GM11168 (cell line): Measurements from ENCODE around the gene TBX15.

Experiments
- in situ Hi-C: fragments of 300-500 bp; cut with MboI; formaldehyde crosslinking; loops from one replicate; pipeline ENCODE4 v1.12.0; 2022; ENCODE audit warnings: low sequenced_read_pairs; ENCODE audit not compliant: unreplicated experiment

The TBX15 gene

DNA sequence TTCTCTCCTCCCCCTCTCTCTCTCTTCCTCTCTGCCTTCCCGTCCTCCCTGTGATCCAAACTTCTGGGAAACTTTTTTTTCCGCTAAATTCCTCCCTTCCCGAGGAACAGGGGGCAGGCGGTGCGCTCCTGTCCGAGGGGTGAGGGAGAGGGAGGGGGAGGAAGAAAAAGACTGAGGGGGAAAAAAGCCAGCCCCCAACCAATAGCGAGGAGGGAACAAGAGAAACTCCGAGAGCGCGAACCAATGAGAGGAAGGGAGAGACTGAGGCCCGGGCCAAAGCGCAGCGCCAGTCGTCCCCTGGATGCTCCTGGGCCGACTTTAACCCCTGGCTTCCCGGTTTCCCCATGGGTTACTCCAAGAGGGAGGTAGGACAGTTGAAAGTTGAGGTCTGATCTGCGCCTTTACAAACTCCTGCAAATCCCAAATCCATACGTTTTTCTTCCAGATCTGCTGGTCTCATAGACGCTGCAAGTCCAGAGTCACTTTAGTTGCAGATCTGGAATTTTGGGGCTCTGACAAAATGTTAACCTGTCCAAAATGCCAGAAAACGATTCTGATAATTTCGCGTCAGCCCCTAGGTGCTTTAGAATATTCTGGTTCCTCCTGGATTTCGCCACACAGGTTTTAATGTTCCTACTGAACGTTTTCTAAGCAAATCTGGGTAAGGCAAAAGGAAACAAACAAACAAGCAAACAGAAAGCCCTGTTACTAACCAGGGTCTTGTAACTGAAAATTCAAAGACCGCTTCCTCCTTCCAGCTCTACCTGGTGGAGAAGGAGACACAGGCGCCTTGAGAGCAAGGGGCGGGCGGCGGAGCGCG lies at the start of gene TBX15:
Gene TBX15, minus strand, starts transcription at position 158 of the 820 bp plus-strand sequence. CDS start 548 bp downstream, outside the sequence.
- in situ Hi-C loops, result no loop called here

DNA sequence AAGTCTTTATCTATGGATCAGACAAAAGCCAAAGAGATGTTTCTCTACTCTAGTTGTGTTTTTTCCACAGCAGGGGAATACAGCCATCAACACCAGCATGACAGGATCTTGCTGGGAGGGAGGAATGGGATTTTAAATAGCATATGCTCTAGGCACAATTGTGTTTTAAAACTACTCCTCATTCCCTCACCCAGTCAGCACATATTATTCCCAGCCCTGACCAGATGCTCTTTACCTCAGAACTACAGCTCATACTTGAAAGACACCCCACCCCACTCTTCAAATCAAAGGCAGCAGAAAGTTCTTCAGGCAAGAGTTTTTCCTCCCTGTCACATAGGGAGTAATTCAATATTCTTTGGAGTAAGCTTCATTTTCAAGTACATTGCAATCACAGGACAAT lies 46.2 kb upstream of the TBX15 start:
- in situ Hi-C loops, result no loop called here

DNA sequence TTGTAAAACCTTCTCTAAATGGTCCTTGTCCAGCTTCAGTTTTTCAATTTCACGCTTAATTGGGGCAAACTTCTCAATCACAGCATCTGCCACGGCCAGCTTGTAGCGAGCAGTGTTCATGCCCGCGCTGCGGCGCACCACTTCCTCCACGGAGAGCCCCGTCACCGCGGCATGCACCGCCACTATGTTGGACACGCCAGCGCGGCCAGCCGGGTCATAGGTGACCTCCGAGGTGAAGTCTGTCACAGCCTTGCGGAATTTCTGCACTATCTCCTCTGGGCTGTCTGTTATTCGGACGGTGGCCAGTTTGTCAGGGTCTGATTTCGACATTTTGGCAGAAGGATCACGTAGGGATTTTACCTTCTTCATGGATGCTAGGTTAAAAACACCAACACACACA lies 44.8 kb upstream of the TBX15 start:
- in situ Hi-C loops, result no loop called here

DNA sequence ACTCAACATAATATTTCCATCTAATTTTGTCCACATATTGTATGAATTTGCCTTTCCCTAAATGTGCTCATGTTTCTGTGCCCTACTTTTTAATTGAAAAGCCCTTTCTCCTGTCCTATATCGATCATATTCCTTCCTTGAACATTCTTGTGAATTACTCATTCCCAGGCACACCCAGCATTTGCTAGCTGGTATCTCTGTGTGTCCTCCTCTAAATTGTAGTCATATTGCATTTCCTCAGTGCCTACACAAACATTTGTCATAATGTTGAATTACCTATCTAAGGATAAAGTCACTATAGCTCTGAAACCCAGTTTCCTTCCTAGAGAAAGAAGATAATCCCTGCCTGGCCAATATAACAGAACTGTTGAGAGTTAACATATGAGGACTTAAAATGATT lies 39.6 kb upstream of the TBX15 start:
- in situ Hi-C loops, result no loop called here

DNA sequence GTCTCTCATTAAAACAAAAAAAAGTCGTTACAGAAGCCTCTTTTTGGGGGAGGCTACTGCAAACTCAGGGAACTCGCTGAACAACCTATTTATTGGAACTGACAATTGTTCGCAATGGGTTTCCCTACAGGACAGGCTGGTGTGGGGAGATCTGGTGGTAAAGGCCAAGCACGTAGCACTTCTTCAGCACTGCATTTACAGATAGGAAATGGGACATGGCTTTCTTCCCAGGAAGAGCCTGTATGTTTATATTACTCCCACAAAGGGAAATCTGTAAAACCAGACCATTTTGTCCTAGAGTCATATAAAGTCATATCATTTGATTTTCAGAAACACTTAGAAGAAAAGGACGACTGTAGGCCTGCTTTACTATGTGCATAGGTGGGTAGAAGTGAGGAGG lies 38.8 kb upstream of the TBX15 start:
- in situ Hi-C loops, result no loop called here

DNA sequence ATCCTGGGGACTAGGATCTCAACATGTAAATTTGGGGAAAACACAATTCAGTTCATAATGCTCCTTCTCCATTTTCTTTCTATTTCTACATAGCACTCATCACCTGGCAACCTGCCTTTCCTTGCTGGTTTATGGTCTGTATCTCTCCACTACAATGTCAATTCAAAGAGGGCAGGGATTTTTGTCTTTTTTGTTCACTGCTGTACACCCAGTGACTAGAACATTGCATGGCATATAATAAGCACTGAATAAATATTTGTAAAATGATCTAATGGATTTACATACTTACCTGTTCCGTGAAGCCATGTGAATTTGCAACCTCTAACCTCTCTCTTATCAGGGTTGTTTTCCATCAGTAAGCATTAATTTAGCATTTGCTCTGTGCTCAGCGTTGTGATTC lies 27.4 kb upstream of the TBX15 start:
- in situ Hi-C loops, result loop anchor here (25.0 kb wide), 1 partner anchor 853 kb away; no protein-coding TSS in a partner anchor

DNA sequence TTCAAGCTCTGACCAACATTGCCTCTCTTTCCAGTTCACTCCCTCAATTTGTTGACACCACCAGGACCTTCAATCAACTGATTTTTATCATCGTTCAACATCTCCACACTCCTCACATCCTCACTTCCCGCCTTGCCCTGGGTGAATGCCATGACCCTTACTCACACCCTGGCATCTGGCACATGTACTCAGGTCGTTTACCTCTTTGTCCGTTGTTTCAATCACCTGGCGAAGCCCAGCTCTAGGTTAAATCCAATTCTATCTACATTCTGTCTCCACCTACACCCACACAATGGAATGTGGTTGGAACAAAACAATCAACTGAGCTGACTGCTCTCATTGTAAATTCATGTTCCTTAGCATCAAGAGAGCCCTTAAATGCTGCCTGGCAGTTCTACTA lies 24.2 kb upstream of the TBX15 start:
- in situ Hi-C loops, result loop anchor here (25.0 kb wide), 1 partner anchor 850 kb away; no protein-coding TSS in a partner anchor

DNA sequence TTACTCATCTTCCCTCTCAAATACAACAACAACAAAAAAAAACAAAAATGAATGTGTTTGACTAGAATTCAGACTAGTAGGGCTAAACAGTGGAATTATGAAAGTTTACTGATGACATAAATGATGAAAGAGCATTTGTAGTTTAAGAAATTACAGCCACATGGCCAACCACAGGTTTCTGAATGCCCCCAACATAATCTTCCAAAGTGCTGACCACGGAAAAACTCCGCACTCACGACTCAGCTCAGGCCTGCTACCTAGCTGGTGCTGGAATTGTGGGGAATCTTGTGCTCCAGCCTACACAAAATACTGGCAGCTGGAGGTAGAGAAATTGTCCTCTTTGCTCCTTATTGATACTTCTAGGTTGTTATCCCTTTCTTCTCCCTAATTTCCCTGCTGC lies 23.6 kb upstream of the TBX15 start:
- in situ Hi-C loops, result loop anchor here (25.0 kb wide), 1 partner anchor 849 kb away; no protein-coding TSS in a partner anchor

DNA sequence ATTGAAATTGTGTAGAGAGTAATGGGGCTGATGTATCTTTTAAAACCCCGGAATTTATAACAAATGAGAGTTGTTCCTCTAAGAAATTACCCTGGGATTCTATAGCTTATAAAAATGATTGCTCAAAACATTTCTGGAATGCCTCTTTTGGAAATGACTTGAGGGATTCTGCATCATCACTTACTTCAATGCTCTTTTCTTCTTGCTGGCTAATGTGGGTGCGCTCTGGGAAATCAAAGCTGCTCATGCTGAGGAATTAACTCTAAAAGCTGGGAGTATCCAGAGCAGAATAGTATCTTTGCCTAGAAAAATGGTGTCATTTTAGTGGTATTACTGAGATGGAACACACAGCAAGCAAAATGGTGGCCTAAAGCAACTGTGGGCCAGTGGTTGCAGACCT lies 23.0 kb upstream of the TBX15 start:
- in situ Hi-C loops, result loop anchor here (25.0 kb wide), 1 partner anchor 849 kb away; no protein-coding TSS in a partner anchor

DNA sequence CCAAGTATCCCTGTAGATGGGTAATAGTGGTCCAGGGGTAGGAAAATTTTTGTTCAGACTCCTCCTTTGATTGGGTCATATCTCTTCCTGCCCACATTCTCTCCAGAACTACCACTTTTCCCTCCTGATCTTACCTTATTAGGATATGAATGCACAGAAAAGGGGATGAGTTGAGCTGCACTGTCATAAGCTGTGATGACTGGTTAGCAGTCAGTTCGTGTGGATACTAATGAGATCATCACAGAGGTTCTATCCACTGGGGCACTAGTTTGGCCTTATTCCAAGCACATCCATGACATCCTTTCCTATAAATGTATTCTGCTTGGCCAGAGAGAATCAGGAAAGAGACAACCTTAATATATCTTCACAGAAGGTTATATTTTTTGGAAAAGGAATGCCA lies 22.1 kb upstream of the TBX15 start:
- in situ Hi-C loops, result loop anchor here (25.0 kb wide), 1 partner anchor 848 kb away; no protein-coding TSS in a partner anchor

DNA sequence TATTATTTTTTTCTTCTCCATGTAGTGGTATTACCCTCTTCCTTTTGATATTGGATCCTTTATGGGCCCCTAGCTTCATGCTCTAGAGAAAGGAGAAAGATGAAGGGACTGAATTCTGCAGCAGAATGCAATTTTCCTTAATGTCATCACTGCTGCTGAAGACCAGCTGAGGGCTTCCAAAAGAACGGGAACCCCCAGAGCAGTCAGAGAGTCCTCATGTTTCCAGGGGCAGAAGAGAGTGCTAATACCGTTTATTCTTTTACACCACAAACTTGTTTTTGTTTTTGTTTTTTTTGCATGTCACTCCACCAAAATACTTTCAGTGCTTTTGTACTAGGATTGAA lies 21.1 kb upstream of the TBX15 start:
- in situ Hi-C loops, result loop anchor here (25.0 kb wide), 1 partner anchor 847 kb away; no protein-coding TSS in a partner anchor

DNA sequence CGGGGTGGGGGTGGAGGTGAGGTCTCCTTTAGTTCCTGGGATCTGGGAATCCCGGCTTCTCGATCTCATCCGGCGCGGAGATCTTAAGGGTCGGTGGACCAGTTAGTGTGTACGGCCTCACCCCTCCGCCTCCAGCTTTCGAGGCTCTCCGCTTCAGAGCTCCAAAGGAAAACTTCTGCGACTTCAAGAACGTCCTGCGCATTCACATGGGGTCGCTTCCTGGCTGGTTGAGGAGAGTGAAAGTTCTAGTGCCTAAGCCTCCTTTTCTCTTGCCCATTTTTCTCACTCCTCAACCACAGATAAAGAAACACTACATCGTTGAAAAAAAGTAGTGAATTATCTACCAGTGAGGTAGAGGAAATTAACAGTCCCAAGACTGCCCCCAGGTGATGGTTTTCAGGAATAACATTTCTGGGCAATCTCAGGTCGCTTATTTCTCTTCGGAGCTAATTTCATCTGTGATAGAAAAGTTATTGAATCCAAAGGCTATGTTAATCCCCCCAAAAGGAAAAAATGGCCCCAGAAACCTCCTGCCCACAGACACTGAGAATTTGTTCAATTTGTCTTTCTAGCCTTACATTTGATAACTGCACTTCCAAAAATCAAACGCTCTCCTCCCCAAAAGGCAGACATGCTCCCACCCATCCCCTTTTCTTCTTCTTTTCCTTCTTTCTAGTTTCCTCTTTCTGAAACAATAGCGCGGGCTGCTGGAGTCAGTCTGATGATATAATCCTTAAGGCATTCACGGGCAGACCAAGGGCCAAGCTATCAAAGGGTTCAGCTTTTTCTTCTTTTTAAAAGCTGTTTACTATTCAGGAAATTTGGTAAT lies 20.6 kb upstream of the TBX15 start:
- in situ Hi-C loops, result loop anchor here (25.0 kb wide), 1 partner anchor 846 kb away; no protein-coding TSS in a partner anchor

DNA sequence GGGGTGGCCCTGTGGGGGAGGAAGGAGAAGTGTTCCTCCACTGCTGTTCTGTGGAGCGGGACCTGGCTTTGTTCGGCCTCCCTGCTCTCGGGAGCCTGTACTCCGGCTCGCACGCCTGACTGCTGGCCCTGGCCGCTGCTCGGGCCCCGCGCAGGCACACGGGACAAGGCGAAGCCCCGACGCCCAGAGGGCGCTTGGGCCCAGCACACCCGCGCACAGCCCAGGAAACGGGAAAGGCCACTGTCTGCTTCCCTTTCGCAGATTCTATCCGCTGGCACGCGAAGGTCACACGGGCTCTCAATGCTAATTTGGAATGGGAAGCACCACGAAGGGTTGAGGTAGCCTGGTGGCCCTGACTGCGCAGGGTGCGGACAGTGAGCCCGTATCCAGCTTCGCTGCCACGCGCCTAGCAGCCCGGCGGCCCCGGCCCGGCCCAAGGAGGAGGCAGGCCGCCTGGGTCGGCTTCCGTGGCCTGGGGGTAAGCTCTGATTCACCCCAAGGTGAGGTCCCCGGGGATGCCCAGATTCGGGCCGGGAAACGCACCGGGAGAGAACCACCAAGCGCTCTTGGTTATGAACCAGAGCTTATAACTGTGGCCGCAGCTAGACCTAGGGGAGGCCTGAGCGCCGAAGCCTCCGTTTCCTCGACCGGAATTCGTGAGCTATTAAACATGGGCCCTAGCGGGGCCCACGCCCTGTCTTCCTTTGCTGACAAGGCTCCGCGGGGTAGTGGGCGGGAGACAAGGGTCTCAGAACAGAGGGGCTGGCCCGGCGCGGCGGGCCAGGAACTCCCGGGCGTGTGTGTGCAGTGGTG lies 19.7 kb upstream of the TBX15 start:
- in situ Hi-C loops, result loop anchor here (25.0 kb wide), 1 partner anchor 846 kb away; no protein-coding TSS in a partner anchor

DNA sequence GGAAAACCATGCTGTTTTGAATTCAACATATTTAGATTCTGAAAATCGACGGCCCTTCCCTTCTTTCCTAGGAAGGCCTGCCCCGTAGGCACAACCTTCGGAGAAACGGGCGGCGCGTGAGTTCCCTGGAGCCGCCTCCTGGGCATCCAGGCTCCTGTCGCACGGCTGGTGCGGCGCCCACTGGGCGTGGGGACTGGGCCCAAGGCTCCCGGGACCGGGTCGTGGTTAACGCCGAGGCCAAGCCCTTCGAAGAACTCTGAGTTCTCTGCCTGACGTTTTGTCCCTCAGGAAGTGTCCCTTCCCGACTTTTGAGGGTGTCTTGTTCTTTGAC lies 19.2 kb upstream of the TBX15 start:
- in situ Hi-C loops, result loop anchor here (25.0 kb wide), 1 partner anchor 845 kb away; no protein-coding TSS in a partner anchor

DNA sequence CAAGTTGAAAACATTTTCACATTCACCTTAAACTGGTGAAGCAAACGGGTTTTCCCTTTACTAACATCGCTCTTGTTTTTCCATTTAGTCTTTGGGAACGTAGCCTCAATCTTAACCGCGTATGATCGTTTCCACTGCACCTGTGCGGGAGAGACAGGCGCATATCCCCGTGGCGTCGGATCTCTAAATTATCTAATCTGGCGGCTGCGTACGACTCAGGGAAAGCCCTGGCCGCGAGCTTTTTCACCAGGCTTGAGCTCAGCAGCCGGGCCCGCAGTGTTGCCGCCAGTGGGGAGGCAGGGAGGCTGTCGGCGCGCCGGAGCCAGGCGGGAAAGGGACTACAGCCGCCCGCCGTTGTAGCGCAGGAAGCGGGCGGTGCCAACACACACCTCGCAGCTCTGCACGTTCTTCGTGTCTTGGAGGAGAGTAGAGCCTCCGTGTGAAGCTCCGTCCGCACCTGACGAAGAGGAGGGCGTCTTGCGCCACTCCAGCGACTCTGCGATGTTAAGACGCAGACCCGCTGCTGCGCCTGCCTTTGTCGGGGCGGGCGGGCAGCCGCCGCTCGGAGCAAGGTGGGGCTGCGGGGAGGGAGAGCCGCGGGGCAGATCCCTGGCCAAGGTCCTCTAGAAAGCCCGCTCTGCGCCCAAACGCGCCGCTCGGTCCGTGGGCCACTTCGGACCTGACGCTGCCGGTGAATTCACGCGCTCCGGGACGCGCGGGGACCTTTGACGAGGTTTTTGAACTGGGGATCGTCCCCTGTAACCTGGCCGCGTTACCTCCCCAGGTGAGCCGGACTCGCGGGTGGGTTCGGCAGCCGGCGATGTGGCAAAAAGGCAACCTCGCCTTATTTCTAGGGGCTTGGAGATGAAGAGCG lies 18.5 kb upstream of the TBX15 start:
- in situ Hi-C loops, result loop anchor here (25.0 kb wide), 1 partner anchor 844 kb away; no protein-coding TSS in a partner anchor

DNA sequence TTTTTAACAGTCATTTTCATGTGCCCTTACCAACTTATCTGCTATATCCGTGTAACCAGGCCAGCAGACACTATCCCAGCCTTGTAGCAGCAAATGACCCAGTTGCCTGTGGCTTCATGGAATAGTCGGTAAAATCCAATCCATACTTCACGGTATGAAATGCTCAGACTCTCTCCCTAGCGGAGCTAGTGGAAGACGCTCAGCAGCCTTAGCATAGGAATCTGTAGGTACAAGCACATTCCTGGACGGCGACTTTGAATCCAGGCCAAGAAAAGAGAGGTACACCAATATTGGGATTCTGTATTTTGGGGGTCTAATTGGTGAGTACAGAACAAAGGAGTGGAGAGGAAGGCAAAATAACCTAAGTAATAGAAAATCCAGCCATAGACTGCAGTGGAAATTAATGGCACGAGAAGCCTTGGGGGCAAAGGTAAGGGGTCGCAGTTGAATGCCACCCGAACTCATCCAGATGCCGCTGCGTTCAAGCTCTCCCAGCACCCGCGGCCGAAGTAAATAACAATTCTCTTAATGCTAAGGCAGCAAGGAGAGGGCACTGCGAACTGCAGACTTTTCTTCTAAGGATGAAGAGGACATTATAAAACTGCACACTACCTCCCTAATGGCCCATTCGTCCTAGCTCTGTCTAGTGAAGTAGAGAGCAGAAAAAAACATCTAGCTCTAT lies 17.7 kb upstream of the TBX15 start:
- in situ Hi-C loops, result loop anchor here (25.0 kb wide), 1 partner anchor 844 kb away; no protein-coding TSS in a partner anchor

DNA sequence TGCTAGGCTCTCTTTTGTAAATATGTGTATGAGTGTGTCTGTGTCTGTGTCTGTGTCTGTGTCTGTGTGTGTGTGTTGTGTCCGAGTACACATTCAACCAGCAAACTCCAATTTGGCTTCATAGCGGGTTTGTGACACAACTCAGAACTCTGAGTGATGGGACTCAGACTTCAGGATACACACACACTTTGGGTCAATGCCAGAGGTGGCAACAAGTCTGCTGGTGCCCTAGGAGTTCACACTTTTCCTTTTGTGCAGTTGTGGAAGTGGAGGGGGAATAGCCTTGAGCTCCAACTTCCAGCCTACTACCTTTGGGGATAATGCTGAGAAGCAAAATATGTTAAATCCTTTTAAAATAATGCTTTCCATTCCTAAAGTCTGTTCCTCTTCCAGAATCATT lies 16.6 kb upstream of the TBX15 start:
- in situ Hi-C loops, result loop anchor here (25.0 kb wide), 1 partner anchor 842 kb away; no protein-coding TSS in a partner anchor

DNA sequence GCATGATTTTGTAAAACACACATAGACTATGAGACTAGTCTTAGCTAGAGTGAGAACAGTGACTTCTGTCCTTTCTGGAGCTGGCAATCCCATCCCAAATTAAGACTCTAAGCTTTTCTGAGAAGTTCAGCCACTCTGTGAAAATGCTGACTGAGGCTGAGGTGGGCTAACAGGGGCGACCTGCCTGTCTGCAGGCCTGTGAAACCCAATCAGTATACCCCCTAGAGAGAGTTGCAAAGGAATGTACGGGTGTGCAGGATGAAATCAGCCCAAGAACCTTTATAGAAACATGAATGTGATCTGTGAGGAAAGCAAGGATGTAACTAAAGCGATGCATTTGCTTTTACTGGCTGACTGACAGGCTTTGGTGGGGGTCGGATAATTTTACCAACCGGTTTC lies 16.0 kb upstream of the TBX15 start:
- in situ Hi-C loops, result loop anchor here (25.0 kb wide), 1 partner anchor 842 kb away; no protein-coding TSS in a partner anchor
